ENCODE results near the gene NCOA3. TPM values are rescaled to one million over a fixed set of nuclear protein-coding genes. Genes with fewer than 3 reads are reported as not detected.
A peak's percentile ranks its signal among the peaks of the same experiment; 100 is the strongest.

Gene NCOA3
- total RNA-seq, 6 donors from 2014 or later = 27.9 to 54.7 (median 38.9) TPM

DNA sequence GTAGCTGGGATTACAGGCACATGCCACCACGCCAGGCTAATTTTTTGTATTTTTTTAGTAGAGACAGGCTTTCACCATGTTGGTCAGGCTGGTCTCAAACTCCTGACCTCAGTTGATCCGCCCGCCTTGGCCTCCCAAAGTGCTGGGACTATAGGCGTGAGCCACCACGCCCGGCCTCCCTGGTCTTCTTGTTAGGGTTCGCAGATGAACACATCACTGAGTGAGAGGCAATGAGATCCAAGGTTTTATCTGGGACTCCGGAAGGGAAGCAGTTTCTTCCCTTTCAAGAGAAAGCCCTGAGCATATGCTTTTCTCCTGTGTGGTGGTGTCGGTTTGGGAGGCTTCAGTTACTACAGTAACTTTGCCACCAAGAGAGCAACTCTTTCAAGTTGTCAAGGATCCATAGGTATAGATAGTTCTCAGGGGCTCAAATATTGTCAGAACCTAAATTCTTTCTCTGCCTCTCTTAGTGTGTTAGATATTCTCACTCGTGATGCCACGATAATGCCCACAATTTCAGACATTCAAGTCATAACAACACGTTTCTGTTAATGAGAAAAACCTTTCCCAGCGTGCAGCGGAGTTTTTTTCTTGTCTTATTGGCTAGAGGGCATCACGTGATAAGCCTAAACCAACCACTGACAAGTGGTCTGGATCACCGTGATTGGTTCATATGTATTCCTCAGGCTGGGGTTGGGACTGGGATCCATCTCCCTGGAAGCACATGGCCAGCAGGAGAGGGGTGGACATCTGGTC is 36.2 kb upstream of the NCOA3 start:
- TF ChIP-seq EP300 (IDR thresholded peaks at IDR 0.05) (no peak), POLR2AphosphoS5 (IDR thresholded peaks at IDR 0.05) (no peak), POLR2A (IDR thresholded peaks at IDR 0.05) (no peak), CTCF (IDR thresholded peaks at IDR 0.05) (no peak)
- H3K9me3 ChIP-seq = no peaks in the 10 kb centered on the region
- WGBS, 2 donors = 93 to 94% methylated on average over 16 of the region's 16 CpGs
- peak overlapping the region; percentile 1 to 69 (median 64) for H3K27ac ChIP-seq
- H3K27me3 ChIP-seq = no peaks in the 10 kb centered on the region
- H3K36me3 ChIP-seq = no peaks in the 10 kb centered on the region
- H3K4me3 ChIP-seq = no peak overlapping the region
- DNase-seq = peak in 1 of 2 donors; percentile 39
- ATAC-seq (ENCODE audit: low FRiP score in 2 of 2) = no peak
- H3K4me1 ChIP-seq = peaks cover 10 to 27% (median 16%) of the 10 kb centered on the region in 4 donors

DNA sequence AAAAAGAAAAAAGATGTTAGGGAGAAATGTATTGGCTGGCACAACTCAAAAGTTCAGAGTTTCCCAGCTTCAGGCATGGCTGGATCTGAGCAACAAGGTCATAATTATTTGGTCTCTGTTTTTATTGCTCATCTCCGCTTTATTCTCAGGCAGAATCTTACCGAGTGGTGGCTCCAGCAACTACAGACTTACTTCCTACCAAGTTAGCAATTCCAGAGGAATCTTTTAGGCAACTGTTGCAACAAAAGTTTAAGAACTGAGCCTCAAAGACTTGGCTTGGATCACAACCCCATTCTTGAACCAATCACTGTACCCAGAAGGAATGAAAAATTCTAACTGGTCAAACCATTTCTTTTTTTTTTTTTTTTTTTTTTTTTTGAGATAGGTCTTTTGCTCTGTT is 35.5 kb upstream of the NCOA3 start:
- WGBS, 2 donors = 87 to 100% methylated on average over 2 of the region's 2 CpGs
- H3K36me3 ChIP-seq = no peaks in the 10 kb centered on the region

GRCh38 chr20:47466704-47467459 is 34.8 kb upstream of the NCOA3 start:
- Histone ChIP-seq H3K4me1 (peaks cover 10 to 27% (median 16%) of the 10 kb centered on the region in 4 donors), H3K27me3 (no peaks in the 10 kb centered on the region), H3K4me3 (no peak overlapping the region), H3K9me3 (no peaks in the 10 kb centered on the region), H3K36me3 (no peaks in the 10 kb centered on the region), H3K27ac (no peak overlapping the region)
- ATAC-seq (ENCODE audit: low FRiP score in 2 of 2) (no peak), DNase-seq (no peak)
- TF ChIP-seq POLR2AphosphoS5 (IDR thresholded peaks at IDR 0.05) = no peak
- TF ChIP-seq EP300 (IDR thresholded peaks at IDR 0.05) = no peak
- no peak for TF ChIP-seq POLR2A (IDR thresholded peaks at IDR 0.05)
- TF ChIP-seq CTCF (IDR thresholded peaks at IDR 0.05) = no peak
- WGBS, 2 donors = 92 to 95% methylated on average over 15 of the region's 15 CpGs

More for the DNA sequence above, 35.5 kb upstream of the NCOA3 start:
- Histone ChIP-seq H3K4me3 (no peak overlapping the region), H3K9me3 (no peaks in the 10 kb centered on the region), H3K27me3 (no peaks in the 10 kb centered on the region), H3K27ac (no peak overlapping the region), H3K4me1 (peaks cover 10 to 27% (median 16%) of the 10 kb centered on the region in 4 donors)
- DNase-seq (no peak), ATAC-seq (ENCODE audit: low FRiP score in 2 of 2) (no peak)
- TF ChIP-seq EP300 (IDR thresholded peaks at IDR 0.05) (no peak), POLR2A (IDR thresholded peaks at IDR 0.05) (no peak), CTCF (IDR thresholded peaks at IDR 0.05) (no peak), POLR2AphosphoS5 (IDR thresholded peaks at IDR 0.05) (no peak)

DNA sequence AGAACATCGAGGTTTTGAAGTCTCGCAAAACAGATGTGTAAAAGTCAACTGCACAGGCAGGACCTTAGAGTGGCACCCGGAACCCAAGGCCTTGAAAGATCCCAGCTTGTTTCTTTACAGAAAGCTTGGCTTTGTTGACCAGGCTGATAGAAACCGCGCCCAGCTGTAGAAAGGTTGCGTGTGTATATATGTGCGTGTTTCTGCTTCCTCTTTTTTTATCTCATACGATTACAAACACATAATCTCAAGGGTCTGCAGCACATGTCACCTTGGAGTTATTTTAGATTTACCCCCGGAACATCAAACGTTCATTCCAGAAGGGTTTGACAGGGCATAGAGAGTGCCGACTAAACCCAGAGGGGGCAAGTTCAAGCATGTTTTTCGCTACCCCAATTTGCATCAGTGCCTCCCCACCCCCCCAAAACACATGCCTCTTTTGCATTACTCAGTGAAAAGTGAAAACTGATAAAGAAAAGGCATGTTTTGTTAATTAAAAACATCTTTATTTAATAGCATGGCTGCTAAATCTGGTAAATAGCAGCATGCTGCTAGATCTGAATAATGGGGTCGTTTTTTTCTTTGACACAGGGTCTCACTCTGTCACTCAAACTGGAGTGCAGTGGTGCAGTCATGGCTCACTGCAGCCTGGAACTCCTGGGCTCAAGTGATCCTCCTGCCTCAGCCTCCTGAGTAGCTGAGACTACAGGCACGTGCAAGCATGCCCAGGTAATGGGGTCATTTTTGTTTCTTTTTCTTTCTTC is 33.2 kb upstream of the NCOA3 start:
- H3K27me3 ChIP-seq = no peaks in the 10 kb centered on the region
- no peaks in the 10 kb centered on the region for H3K9me3 ChIP-seq
- WGBS, 2 donors = 59 to 60% methylated on average over 14 of the region's 14 CpGs
- no peak overlapping the region for H3K4me3 ChIP-seq
- no peak for ATAC-seq (ENCODE audit: low FRiP score in 2 of 2)
- TF ChIP-seq EP300 (IDR thresholded peaks at IDR 0.05) (no peak), POLR2AphosphoS5 (IDR thresholded peaks at IDR 0.05) (no peak), POLR2A (IDR thresholded peaks at IDR 0.05) (no peak), CTCF (IDR thresholded peaks at IDR 0.05) (no peak)
- H3K27ac ChIP-seq = no peak overlapping the region
- no peak for DNase-seq
- H3K36me3 ChIP-seq = no peaks in the 10 kb centered on the region
- peaks cover 10 to 27% (median 14%) of the 10 kb centered on the region in 4 donors for H3K4me1 ChIP-seq
